ENCODE measurements around the gene PHEX.

The PHEX gene

GRCh38 chrX:22041907-22042530 lies 9.9 kb downstream of the PHEX start:
- DNase-seq = no peak

DNA sequence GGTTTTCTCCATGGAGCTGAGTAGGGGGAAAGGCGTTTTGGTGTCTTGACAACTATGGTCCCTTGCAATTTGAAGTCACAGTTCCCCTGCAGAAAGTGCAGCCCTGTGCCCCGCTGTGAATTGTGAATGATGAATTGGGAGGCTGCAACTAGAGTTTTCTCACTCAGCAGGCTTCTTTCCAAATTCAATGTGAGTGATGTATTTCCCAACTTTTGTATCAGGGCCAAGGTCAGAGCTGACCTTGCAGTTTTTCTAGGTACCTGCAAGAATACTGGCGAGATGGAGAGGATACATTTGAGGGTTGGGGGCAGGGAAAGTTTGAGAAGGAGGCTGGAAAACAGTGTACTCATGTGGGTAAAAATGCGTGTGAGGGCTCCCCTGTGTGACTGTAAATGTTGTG lies 11.7 kb downstream of the PHEX start:
- no peak for DNase-seq

DNA sequence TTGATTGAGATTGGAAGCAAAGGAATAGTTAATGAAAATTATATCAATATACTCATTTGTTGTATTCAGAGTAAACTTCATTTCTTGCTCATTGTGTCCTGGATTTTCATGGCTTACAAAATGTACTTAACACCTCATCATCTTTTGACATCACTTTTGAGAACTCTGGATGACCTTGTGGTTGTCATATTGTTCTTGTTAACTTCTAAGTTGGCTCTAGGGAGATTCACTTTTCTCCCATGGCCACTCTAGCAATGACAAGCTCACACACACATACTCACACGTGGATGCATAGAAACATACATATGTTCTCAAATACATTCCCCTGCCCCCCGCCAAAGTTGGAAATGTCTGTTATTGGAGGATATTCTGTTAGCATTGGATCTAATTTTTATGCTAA lies 15.3 kb downstream of the PHEX start:
- no peak for DNase-seq

DNA sequence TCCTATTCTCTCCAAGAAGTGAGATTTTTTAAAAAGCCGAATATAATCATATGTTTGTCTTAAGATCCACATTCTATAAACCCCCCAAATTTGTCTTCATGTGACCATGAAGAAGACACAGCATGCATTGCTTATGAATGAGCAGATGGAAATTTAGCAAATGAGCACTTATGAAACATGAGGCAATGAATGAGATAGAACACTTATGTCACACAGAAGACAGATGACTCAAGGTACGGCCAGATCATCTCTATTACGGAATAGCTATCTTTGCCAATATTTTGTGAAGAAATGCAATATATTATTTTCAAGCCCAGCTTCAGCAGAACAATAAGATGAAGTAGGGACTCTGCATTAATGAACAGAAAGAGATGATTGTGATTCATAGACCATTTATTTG lies 21.4 kb downstream of the PHEX start:
- no peak for DNase-seq

GRCh38 chrX:22056235-22056634 lies 24.1 kb downstream of the PHEX start:
- DNase-seq = no peak

GRCh38 chrX:22057667-22058066 lies 25.5 kb downstream of the PHEX start:
- no peak for DNase-seq

DNA sequence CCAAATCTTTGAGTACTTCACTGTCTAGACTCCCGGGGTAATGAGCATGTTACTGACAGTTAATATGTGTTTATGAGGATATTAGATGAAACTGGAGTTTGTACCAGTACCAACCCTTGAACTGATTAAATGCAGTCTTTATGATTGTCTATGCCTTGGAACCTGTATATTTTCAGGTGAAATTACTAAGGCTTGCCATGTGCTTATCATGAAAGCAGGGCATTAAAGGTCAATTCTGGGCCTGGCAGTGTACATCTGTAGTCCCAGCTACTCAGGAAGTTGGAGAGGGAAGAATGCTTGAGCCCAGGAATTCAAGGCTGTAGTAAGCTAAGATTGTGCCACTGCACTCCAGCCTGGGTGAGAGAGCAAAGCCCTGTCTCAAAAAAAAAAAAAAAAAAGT lies 27.6 kb downstream of the PHEX start:
- DNase-seq = no peak

GRCh38 chrX:22060415-22061280 lies 28.5 kb downstream of the PHEX start:
- no peak for DNase-seq

DNA sequence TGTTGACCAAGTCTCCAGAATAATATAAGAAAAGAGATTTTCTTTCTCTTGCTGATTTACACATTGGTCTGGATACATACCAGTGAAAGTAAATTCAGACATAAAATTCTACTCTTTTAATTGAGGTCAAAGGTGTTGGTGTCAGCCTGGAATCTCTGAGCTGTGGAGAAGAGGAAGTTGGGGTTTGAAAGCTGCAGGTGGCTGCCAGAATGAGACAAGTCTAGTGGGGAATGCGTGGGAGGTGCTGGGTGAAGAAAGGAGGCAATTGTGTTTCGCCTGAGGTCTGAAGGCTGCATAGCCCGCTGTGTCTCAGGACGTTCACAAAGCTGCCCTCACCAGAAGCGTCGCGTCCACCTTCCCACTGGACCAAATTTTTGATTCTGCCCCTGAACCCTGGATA lies 31.2 kb downstream of the PHEX start:
- DNase-seq = no peak

DNA sequence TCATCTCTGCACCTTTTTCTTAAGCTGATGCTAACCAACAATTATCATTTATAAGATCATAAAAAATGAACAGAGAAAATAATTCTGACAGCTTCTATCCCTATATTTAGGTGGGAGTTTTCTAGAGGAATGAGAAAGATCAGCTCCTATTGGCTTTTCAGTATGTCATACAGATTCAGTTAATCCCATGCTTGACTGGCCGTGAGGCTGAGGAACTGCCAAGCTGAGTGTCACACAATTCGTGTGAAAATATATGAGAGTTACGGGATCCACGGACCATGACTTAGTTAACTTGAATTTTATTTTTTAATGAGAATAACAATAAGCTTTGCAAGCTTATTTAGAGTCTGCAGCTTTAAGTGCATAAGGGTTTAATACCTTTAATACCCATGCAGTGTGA lies 37.5 kb downstream of the PHEX start:
- DNase-seq = no peak

DNA sequence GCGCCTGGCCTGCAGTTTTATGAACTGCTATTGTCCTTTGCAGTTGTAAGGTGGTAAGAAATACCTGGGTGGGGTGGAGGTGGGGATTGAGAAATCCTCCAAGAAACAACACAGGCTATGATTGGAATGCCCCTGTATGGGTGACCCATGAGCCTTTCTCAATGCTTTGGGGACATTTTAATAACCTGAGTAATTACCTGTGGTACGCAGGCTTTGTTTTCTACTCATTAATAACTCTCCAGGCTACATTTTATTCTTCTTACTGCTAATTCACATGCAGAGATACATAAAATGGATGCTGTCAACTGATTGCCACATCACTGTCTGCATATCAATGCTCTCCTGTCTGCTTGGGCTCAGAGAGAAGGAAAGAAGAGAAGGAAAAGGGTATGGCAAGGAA lies 41.8 kb downstream of the PHEX start:
- no peak for DNase-seq

DNA sequence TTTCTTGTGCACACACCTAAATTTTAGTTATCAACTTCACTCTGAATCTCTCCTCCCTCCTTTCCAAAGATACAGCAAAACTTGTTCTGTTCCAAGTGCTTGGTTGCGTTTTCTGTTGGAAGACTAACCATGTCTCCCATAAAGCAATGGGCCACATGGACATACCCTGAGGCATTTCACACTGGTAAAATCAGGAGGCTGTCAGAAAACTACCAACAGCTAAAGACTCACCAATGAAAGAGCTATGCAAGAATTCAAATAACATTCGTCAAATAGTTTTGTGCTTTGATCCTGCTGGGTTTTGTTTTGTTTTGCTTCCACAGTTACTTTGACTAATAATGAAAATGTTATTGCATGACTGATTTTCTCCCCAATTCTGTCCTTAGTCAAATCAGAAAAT lies 46.0 kb downstream of the PHEX start:
- DNase-seq = no peak

GRCh38 chrX:22081475-22082092 lies 49.5 kb downstream of the PHEX start:
- no peak for DNase-seq

DNA sequence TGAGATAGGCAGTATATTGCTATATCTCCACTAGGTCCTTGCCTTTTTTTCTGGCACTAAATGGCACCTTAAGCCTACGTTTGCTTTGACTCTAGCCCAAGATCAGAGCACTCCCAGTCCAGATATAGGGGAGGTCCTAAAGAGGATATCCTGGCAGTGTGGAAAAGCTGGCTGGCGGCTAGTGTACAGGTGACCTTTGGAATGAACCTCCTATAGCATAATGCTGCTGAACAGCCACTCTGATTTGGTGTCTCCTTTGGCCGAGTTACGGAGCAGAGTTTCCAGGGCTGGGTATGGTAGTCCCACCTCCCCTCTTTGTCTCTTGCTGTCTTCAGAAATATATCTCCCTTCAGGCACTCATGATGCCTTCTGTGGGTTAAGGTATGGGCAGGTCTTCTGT lies 53.9 kb downstream of the PHEX start:
- DNase-seq = no peak

DNA sequence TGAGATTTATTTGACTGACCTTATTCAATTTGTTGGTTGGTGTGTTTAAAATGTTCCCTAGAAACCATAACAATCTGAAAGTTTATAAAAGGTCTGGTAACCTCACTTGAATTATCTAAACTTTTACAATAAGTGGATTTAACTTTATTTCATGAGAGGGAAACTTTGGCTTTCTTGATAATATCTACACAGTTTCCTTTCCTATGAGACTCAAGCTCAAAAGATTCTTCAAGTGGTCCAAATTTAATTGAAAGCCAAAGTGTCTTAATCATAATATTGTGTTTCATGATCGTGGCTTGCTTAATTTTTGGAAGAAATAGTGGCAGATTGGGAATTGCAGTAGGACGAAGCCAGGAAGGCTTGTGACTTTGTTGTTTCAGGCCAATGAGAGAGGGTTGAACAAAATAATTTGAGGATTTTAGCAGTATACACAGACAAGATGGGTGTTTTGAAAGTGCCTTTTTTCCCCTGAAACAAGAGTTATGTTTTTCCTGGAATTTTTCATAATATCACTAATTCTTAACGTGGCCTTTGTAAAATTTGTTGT lies 55.0 kb downstream of the PHEX start:
- no peak for DNase-seq

- DNase-seq = no peak
These were observed 56.2 kb downstream of the PHEX start for GRCh38 chrX:22088326-22088725.

GRCh38 chrX:22090181-22090580 lies 58.1 kb downstream of the PHEX start:
- no peak for DNase-seq

DNA sequence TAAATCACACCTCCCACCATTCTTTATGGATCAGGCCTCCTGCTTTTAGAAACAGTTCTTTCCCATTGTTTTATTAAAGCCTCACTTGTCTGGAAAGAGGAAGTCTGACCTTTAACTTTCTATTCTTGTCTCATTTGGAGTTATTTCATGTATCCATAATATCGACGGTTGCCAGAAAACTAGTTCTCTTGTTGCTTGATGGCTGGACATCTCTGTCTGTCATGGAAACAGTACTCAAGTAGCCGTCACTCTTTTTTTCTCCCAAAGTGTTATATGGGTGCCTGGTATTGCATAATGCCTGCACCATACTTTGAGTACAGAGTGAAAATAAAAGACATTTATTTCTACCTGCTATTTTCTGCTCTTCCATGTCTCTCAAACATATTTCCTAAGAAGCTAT lies 61.4 kb downstream of the PHEX start:
- no peak for DNase-seq

- DNase-seq = no peak
These were observed 63.2 kb downstream of the PHEX start for GRCh38 chrX:22095286-22095685.

DNA sequence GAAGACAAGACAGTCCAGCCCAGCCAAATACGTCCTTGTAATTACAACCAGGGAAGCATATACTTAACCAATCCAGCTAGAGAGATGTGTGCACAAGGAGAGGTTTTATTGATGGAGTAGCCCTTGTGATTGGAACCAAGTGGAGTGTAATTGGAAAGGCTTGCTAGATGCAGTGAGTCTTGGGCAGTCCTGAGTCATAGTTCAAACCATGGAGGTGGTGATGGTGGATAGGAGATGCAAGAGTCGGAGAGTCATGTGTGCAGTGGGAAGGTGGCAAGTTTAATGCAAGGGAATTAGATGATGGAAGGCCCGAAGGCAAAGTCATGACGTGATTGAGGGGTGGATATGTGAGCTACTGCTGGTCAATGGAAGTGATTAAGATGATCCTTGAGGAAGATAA lies 63.7 kb downstream of the PHEX start:
- no peak for DNase-seq

GRCh38 chrX:22097012-22097694 lies 65.0 kb downstream of the PHEX start:
- no peak for DNase-seq

- DNase-seq = no peak
These were observed 73.1 kb downstream of the PHEX start for GRCh38 chrX:22105231-22105630.

GRCh38 chrX:22105971-22106370 lies 73.8 kb downstream of the PHEX start:
- DNase-seq = no peak
